ENCODE data around the gene GRK5.

GRCh38 chr10:119253433-119254174, 46.2 kb downstream of the GRK5 start:
- TF ChIP-seq POLR2AphosphoS5 (IDR thresholded peaks at IDR 0.05; ENCODE audit: borderline replicate concordance, low read depth, low read length) (no peak), EZH2 (IDR thresholded peaks at IDR 0.05) (no peak)
